CD4-positive, alpha-beta T cell treated with Interleukin-17A for 1 hour (primary cell): Measurements from ENCODE around the gene FERMT3.
A peak's percentile ranks its signal among the peaks of the same experiment; 100 is the strongest.

Experiments used
- DNase-seq: peaks from one replicate; pipeline ENCODE4 v3.0.0-alpha.2; 2020

The FERMT3 gene

GRCh38 chr11:64251016-64251752 is 44.7 kb downstream of the FERMT3 start, which contains the start of gene PLCB3:
TSS of gene PLCB3 (plus strand) at chr11:64251530. CDS start at chr11:64251650, 120 bp downstream.
- DNase-seq, result peak; percentile 70

- DNase-seq, result no peak
These were observed 45.2 kb downstream of the FERMT3 start for GRCh38 chr11:64251753-64252002.

- no peak for DNase-seq
These were observed 45.7 kb downstream of the FERMT3 start for GRCh38 chr11:64252003-64252872.

GRCh38 chr11:64253043-64253442 is 46.5 kb downstream of the FERMT3 start:
- no peak for DNase-seq

GRCh38 chr11:64253481-64253880 is 47.0 kb downstream of the FERMT3 start:
- no peak for DNase-seq

- no peak for DNase-seq
These were observed 47.8 kb downstream of the FERMT3 start for GRCh38 chr11:64254326-64254725.

- no peak for DNase-seq
These were observed 48.9 kb downstream of the FERMT3 start for GRCh38 chr11:64255135-64256128.

- no peak for DNase-seq
These were observed 49.8 kb downstream of the FERMT3 start for GRCh38 chr11:64256300-64256699.

GRCh38 chr11:64258356-64258755 is 51.8 kb downstream of the FERMT3 start:
- DNase-seq, result no peak

GRCh38 chr11:64258946-64259532 is 52.5 kb downstream of the FERMT3 start:
- DNase-seq, result no peak

GRCh38 chr11:64259533-64260067 is 53.1 kb downstream of the FERMT3 start:
- no peak for DNase-seq

GRCh38 chr11:64260147-64260708 is 53.7 kb downstream of the FERMT3 start:
- no peak for DNase-seq

GRCh38 chr11:64261556-64262080 is 55.1 kb downstream of the FERMT3 start:
- DNase-seq, result no peak

GRCh38 chr11:64262271-64263002 is 55.9 kb downstream of the FERMT3 start:
- DNase-seq, result no peak

GRCh38 chr11:64263021-64263946 is 56.8 kb downstream of the FERMT3 start:
- DNase-seq, result no peak

GRCh38 chr11:64263947-64264317 is 57.4 kb downstream of the FERMT3 start:
- no peak for DNase-seq

- no peak for DNase-seq
These were observed 57.9 kb downstream of the FERMT3 start for GRCh38 chr11:64264371-64264852.

GRCh38 chr11:64265176-64266160 is 58.9 kb downstream of the FERMT3 start:
- no peak for DNase-seq
